A673 (cell line): Measurements from ENCODE around the gene GHRHR. TPM values are rescaled to one million over a fixed set of nuclear protein-coding genes. Genes with fewer than 3 reads are reported as not detected.

Experiments
- BruUV-seq: library from RNA; stranded (reverse); fragments of 400-500 nt; replicated peaks from 2 replicates; lab custom pipeline; 2021; lab: Mats Ljungman, UMichigan
- CTCF ChIA-PET: fragments of 300-600 bp; sonication (Branson Sonifier 250); formaldehyde crosslinking; loops from one replicate; lab custom pipeline; 2022; ENCODE audit warnings: antibody characterized with exemption; lab: Charles Lee
- POLR2A ChIA-PET: fragments of 300-600 bp; sonication (Branson Sonifier 250); formaldehyde crosslinking; loops from one replicate; lab custom pipeline; 2022; ENCODE audit warnings: antibody characterized with exemption; ENCODE audit not compliant: low non-redundant PET; lab: Charles Lee
- DNase-seq: peaks from one replicate; pipeline ENCODE4 v3.0.0-alpha.2; 2015; ENCODE audit warnings: low spot score
- H3K27ac ChIP-seq: fragments of 200-600 bp; sonication (generic); 2 replicates; pipeline ENCODE4 v1.5.1; 2016; ENCODE audit warnings: mixed run types, low read depth, mild to moderate bottlenecking, mixed read lengths, antibody characterized with exemption, low read length; ENCODE audit not compliant: poor library complexity, severe bottlenecking
- H3K27me3 ChIP-seq: fragments of 200-600 bp; sonication (generic); replicated peaks from 2 replicates; pipeline ENCODE4 v1.6.1; 2017; ENCODE audit warnings: mixed run types, low read depth, mild to moderate bottlenecking, mixed read lengths, antibody characterized with exemption, low read length; ENCODE audit not compliant: insufficient read depth, poor library complexity
- H3K36me3 ChIP-seq: fragments of 200-600 bp; sonication (generic); 2 replicates; pipeline ENCODE4 v1.6.1; 2016; ENCODE audit warnings: mixed run types, mild to moderate bottlenecking, mixed read lengths, antibody characterized with exemption, low read length; ENCODE audit not compliant: insufficient read depth, poor library complexity, severe bottlenecking
- H3K4me1 ChIP-seq: fragments of 200-600 bp; sonication (generic); 2 replicates; pipeline ENCODE4 v1.6.1; 2017; ENCODE audit warnings: mixed run types, mild to moderate bottlenecking, mixed read lengths, antibody characterized with exemption, low read length; ENCODE audit not compliant: insufficient read depth, poor library complexity, severe bottlenecking
- H3K4me3 ChIP-seq: fragments of 200-600 bp; sonication (generic); 2 replicates; pipeline ENCODE4 v1.5.1; 2016; ENCODE audit warnings: low read depth, mixed run types, mild to moderate bottlenecking, mixed read lengths, low read length; ENCODE audit not compliant: poor library complexity, severe bottlenecking
- H3K9me3 ChIP-seq: fragments of 200-600 bp; sonication (generic); 2 replicates; pipeline ENCODE4 v1.6.1; 2016; ENCODE audit warnings: mixed run types, low read depth, mild to moderate bottlenecking, mixed read lengths, antibody characterized with exemption, low read length; ENCODE audit not compliant: poor library complexity, severe bottlenecking
- CTCF ChIP-seq: fragments of 300-800, 200-600 bp; sonication (generic); conservative IDR thresholded peaks from 2 replicates; pipeline ENCODE4 v1.5.1; 2017; ENCODE audit warnings: low read depth, mild to moderate bottlenecking, antibody characterized with exemption, low read length, moderate library complexity, mixed read lengths
- EZH2 ChIP-seq: fragments of 200-600 bp; sonication (generic); IDR thresholded peaks from 2 replicates; pipeline ENCODE4 v1.6.1; 2017; ENCODE audit warnings: borderline replicate concordance, low read depth, mild to moderate bottlenecking, mixed read lengths, antibody characterized with exemption, low read length; ENCODE audit not compliant: poor library complexity, severe bottlenecking
- intact Hi-C: fragments of 100-400 bp; cut with micrococcal nuclease; formaldehyde crosslinking; loops from one replicate; pipeline ENCODE4 v1.10.0; 2022; ENCODE audit not compliant: unreplicated experiment
- total RNA-seq: library from RNA; stranded (reverse); gene quantifications from 2 replicates; pipeline ENCODE4 v1.2.3, GENCODE V29; 2021

GHRHR gene
- total RNA-seq, 1 experiment from 2014 or later: not detected

- H3K4me3 ChIP-seq: no peak overlapping the region
- POLR2A ChIA-PET: no interaction called here
- TF ChIP-seq CTCF (no peak), EZH2 (no peak)
- H3K9me3 ChIP-seq: no peaks in the 10 kb centered on the region
- DNase-seq: no peak
- BruUV-seq: no TSS peak
- CTCF ChIA-PET: interaction anchor here (0.6 kb wide), 1 partner anchor 299 kb away, joined by 8 read pairs; no protein-coding TSS in a partner anchor
- H3K27me3 ChIP-seq: no peaks in the 10 kb centered on the region
- no peaks in the 10 kb centered on the region for H3K36me3 ChIP-seq
- no peaks in the 10 kb centered on the region for H3K4me1 ChIP-seq
- intact Hi-C loops: loop anchor here (5.0 kb wide), 2 partner anchors 652 to 757 kb away; no protein-coding TSS in a partner anchor
- H3K27ac ChIP-seq: no peak overlapping the region
These were observed 16.4 kb downstream of the GHRHR start for GRCh38 chr7:30980194-30980593.

GRCh38 chr7:30980751-30981150, 17.0 kb downstream of the GHRHR start:
- ChIA-PET POLR2A (no interaction called here), CTCF (no interaction called here)
- H3K4me3 ChIP-seq: no peak overlapping the region
- intact Hi-C loops: loop anchor here (5.0 kb wide), 2 partner anchors 652 to 757 kb away; no protein-coding TSS in a partner anchor
- DNase-seq: no peak
- H3K27me3 ChIP-seq: no peaks in the 10 kb centered on the region
- H3K27ac ChIP-seq: no peak overlapping the region
- H3K4me1 ChIP-seq: no peaks in the 10 kb centered on the region
- TF ChIP-seq EZH2: no peak
- no peak for TF ChIP-seq CTCF
- no peaks in the 10 kb centered on the region for H3K9me3 ChIP-seq
- no TSS peak for BruUV-seq
- no peaks in the 10 kb centered on the region for H3K36me3 ChIP-seq

- intact Hi-C loops: loop anchor here (1.0 to 5.0 kb wide), 3 partner anchors 139 to 754 kb away; no protein-coding TSS in a partner anchor
- ChIA-PET CTCF (interaction anchor here (0.6 to 3.5 kb wide), 10 partner anchors 44 to 151 kb away, joined by 3 to 138 read pairs (median 5); no protein-coding TSS in a partner anchor), POLR2A (no interaction called here)
- Histone ChIP-seq H3K9me3 (no peaks in the 10 kb centered on the region), H3K27me3 (no peaks in the 10 kb centered on the region), H3K4me3 (no peak overlapping the region), H3K4me1 (no peaks in the 10 kb centered on the region), H3K27ac (no peak overlapping the region), H3K36me3 (no peaks in the 10 kb centered on the region)
- no TSS peak for BruUV-seq
- TF ChIP-seq CTCF: peak; percentile 93
- no peak for TF ChIP-seq EZH2
- DNase-seq: peak; percentile 85
These were observed 19.5 kb downstream of the GHRHR start for GRCh38 chr7:30983042-30983913.
